GM19438 (cell line): ENCODE data around the gene SLC35G3.
"Not testable (repeated sequence)": the region's sequence is repeated elsewhere in the genome, so short reads cannot be mapped to it uniquely, and the experiment has no call there.

Experiments
- ATAC-seq: cut with Tn5 transposase; IDR thresholded peaks from one replicate; pipeline ENCODE4 v1.9.1; 2021; ENCODE audit warnings: low read depth; ENCODE audit not compliant: unreplicated experiment

Gene SLC35G3

GRCh38 chr17:35169835-35170363 lies 24.3 kb downstream of the SLC35G3 start:
- no peak for ATAC-seq

- no peak for ATAC-seq
These were observed 26.5 kb downstream of the SLC35G3 start for GRCh38 chr17:35167666-35168065.

- ATAC-seq: no peak
These were observed 27.1 kb downstream of the SLC35G3 start for GRCh38 chr17:35167046-35167445.

GRCh38 chr17:35166526-35166925 lies 27.7 kb downstream of the SLC35G3 start:
- ATAC-seq: no peak

- no peak for ATAC-seq
These were observed 29.5 kb downstream of the SLC35G3 start for GRCh38 chr17:35164716-35165115.

- no peak for ATAC-seq
These were observed 30.3 kb downstream of the SLC35G3 start for GRCh38 chr17:35163886-35164285.

GRCh38 chr17:35162755-35163154 lies 31.4 kb downstream of the SLC35G3 start:
- no peak for ATAC-seq

GRCh38 chr17:35161281-35161761 lies 32.9 kb downstream of the SLC35G3 start:
- no peak for ATAC-seq

- ATAC-seq: no peak
These were observed 33.6 kb downstream of the SLC35G3 start for GRCh38 chr17:35160354-35161201.

GRCh38 chr17:35159940-35160339 lies 34.3 kb downstream of the SLC35G3 start:
- ATAC-seq: no peak

- no peak for ATAC-seq
These were observed 38.9 kb downstream of the SLC35G3 start for GRCh38 chr17:35155246-35155645.

- no peak for ATAC-seq
These were observed 39.7 kb downstream of the SLC35G3 start for GRCh38 chr17:35154196-35155165.

- ATAC-seq: no peak
These were observed 41.6 kb downstream of the SLC35G3 start for GRCh38 chr17:35152421-35153140.

GRCh38 chr17:35151080-35151479 lies 43.1 kb downstream of the SLC35G3 start:
- not testable (repeated sequence) for ATAC-seq

- no peak for ATAC-seq
These were observed 44.3 kb downstream of the SLC35G3 start for GRCh38 chr17:35149941-35150340.

- no peak for ATAC-seq
These were observed 46.0 kb downstream of the SLC35G3 start for GRCh38 chr17:35148144-35148543.

- no peak for ATAC-seq
These were observed 46.8 kb downstream of the SLC35G3 start, which contains the start of gene UNC45B for GRCh38 chr17:35147375-35147905. Gene UNC45B (plus strand): TSS chr17:35147817. CDS start chr17:35148264, 447 bp downstream.

GRCh38 chr17:35146214-35146833 lies 47.9 kb downstream of the SLC35G3 start:
- no peak for ATAC-seq

- ATAC-seq: no peak
These were observed 49.4 kb downstream of the SLC35G3 start for GRCh38 chr17:35144840-35145239.
